AG09309 (cell line): ENCODE data around the gene CACNA1I.

Experiments used
- DNase-seq: peaks from one replicate; pipeline ENCODE4 v3.0.0-alpha.2; 2010; ENCODE audit warnings: low read depth
- H3K4me3 ChIP-seq: 2 replicates; pipeline ENCODE4 v1.5.1; 2011; ENCODE audit warnings: mild to moderate bottlenecking, low read depth, low read length, moderate library complexity; ENCODE audit not compliant: control insufficient read depth
- CTCF ChIP-seq: IDR thresholded peaks from 2 replicates; pipeline ENCODE4 v1.5.1; 2011; ENCODE audit warnings: mild to moderate bottlenecking, low read depth, low read length, inconsistent platforms; ENCODE audit not compliant: insufficient read depth, control insufficient read depth; ENCODE audit errors: missing control alignments

The CACNA1I gene

GRCh38 chr22:39690881-39691605 is 120.5 kb downstream of the CACNA1I start:
- no peak for TF ChIP-seq CTCF
- DNase-seq: no peak
- no peak overlapping the region for H3K4me3 ChIP-seq

- H3K4me3 ChIP-seq: no peak overlapping the region
- DNase-seq: no peak
- TF ChIP-seq CTCF: no peak
Observed at GRCh38 chr22:39693943-39694500, 123.5 kb downstream of the CACNA1I start.

- no peak for DNase-seq
- TF ChIP-seq CTCF: no peak
- H3K4me3 ChIP-seq: no peak overlapping the region
Observed at GRCh38 chr22:39697790-39698430, 127.4 kb downstream of the CACNA1I start.

GRCh38 chr22:39699631-39700360 is 129.2 kb downstream of the CACNA1I start:
- TF ChIP-seq CTCF: no peak
- no peak for DNase-seq
- H3K4me3 ChIP-seq: no peak overlapping the region

GRCh38 chr22:39700565-39700964 is 130.0 kb downstream of the CACNA1I start:
- DNase-seq: no peak
- TF ChIP-seq CTCF: no peak
- H3K4me3 ChIP-seq: no peak overlapping the region

GRCh38 chr22:39703091-39703490 is 132.5 kb downstream of the CACNA1I start:
- no peak for DNase-seq
- no peak for TF ChIP-seq CTCF
- H3K4me3 ChIP-seq: no peak overlapping the region
